Measurements from ENCODE around the gene DOP1B.
"Not testable (repeated sequence)": the region's sequence is repeated elsewhere in the genome, so short reads cannot be mapped to it uniquely, and the experiment has no call there.

DOP1B gene

DNA sequence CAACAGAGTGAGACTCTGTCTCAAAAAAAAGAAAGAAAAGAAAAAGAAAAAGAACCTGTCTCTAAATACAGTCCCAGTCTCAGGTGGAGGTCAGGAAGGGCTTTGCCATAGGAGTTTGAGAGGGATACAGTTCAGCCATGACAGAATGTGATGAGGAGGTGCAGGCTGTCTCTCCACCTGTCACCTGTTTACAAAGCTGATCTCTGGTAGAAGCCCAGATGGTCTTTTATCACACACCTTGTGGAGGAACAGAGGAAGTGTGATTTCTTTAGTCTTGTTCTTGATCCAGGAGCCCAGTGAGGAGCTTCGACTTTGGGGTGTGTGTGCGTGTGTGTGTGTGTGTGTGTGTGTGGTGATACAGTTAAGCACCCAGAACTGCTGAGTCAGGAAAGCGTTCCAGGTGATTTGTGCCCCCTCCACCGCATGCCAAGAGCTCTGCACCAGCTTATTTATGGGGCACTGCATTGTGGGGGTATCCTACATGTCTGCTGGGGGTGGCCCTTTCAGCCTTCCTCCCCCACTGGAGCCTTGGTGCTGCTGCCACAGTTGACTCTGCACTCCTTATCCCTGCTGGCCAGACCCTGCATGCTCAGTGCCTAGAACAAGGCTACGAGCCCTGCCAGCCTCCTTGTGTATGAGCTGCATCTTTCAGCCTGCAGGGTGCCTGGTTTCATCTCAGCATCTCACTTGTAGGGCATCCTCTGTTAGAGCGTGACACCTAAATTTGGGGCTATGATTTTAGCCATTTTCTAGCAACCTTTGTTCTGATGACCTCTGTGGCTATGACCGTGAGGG is 19.3 kb downstream of the DOP1B start:
- no peak for ATAC-seq

DNA sequence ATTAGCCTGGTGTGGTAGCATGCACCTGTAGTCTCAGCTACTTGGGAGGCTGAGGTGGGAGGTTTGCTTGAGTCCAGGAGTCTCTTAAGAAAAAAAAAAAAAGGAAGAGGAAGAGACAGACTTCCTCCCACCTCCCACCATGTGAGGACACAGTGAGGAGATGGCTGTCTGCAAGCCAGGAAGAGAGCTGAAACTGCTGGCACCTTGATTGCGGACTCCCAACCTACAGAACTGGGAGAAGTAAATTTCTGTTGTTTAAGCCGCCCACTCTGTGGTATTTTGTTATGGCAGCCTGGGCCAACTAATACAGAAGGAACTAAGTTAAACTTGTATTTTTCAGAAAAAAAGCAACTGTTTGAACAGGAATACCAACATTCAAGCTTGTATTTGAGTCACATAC is 21.7 kb downstream of the DOP1B start:
- no peak for ATAC-seq

DNA sequence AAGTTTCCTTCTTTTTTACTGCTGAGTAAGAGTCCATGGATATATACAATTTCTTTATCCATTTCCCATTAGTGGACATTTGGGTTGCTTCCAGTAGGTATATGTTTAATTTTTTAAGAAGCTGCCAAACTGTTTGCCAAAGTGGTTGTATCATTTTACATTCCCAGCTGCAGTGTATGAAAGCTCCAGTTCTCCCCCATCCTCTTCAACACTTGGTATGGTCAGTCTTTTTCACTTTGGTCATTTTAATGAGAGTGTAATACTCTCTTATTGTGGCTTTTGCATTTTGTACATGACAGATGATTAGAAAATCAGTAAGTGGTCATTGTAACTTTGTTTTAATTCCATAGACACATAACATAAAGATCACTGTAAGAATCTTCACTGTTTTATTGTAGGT is 22.5 kb downstream of the DOP1B start:
- ATAC-seq = no peak

DNA sequence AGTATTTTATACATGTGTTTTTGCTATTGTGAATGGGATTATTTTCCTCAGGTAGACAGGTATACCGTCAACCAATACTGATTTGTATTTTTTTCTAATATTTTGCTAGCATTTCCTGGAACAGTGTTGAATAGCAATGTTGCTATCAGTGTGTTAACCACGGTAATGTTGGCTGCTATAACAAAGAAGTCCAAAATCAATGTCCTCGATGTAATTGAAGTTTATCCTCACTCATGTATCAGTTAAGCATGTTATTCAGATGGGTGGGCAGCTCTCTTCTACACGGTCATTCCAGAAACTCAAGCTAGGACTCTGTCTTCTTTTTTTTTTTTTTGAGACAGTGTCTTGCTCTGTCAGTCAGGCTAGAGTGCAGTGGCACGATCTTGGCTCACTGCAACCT is 24.3 kb downstream of the DOP1B start:
- no peak for ATAC-seq

DNA sequence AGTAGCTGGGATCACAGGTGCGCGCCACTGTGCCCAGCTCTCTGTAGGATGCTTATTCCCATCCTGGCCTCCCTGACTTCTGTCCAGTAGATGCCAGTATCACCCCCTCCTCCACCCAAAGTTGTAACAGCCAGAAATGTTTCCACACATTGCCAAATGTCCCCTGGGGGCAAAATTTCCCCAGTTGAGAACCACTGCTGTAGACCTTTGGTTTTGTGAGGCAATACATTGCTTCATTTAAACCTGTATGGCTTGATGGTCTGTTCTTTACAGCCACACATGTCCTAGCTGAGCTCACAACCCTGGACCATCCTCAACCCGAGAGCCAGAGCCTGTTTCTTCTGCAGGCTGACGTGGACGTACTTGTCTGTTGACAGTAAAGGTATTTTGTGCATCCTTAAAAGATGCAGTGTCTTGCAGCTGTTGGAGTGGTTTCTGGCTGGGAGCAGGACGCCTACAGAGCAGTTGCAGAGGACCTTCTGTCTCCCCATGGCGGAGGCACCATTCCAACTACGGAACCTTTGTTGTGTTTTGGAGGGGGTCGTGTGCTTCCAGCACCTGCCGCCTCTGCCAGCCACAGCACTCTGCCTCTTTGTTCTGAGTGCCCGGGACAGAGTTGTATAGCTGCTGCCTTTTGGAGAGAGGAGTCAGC is 26.6 kb downstream of the DOP1B start:
- no peak for ATAC-seq

DNA sequence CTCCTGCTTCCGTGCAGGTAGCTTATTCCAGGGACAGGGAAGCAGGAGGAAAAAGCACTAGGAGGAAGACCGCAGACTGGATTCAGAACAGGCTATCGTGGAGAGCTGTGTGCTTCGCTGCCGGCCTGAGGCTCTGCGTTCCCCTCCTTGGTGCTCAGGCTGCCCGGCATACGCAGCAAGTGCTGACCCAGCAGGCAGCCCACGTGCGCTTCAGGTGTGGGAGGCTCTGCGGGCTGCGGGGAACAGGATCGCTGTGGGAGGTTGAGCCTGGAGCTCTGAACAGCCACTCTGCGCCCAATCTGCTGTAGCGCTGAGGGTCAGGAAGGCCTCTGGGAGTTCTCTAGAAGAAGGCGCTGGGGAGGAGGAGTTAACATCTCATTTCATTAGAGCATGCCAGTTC is 27.9 kb downstream of the DOP1B start:
- ATAC-seq = no peak

DNA sequence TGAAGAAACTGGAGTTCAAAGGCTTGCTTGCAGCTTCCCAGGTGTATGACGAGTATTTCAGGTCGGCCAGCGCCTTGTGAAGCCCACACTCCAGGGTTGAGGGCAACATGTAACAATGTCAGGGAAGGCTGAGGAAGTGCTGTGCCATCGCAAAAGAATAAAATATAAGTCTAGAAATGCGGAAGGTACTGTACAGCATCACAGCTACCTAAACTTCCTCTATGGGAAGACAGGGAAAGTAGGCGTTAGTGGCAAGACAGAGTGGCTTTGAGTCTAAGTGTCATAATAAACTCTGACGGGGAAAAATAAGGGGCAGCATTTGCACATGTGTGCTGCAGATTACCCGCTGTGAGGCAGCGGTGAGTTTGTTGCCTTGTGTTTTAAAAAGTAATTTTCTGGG is 28.9 kb downstream of the DOP1B start:
- ATAC-seq = no peak

DNA sequence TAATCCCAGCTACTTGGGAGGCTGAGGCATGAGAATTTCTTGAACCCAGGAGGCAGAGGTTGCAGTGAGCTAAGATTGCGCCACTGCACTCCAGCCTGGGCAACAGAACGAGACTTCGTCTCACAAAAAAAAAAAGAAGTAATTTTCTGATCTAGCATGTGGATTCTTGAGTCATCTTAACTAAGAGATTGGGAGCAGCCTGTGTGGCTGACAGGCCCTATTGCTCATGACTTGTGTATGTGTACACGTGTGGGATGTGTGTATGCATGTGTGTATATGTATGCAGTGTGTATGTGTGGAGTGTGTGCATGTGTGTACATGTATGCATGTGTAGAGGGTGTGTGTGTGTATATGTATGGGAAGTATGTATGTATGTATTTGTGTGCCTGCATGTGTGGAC is 29.5 kb downstream of the DOP1B start:
- no peak for ATAC-seq

DNA sequence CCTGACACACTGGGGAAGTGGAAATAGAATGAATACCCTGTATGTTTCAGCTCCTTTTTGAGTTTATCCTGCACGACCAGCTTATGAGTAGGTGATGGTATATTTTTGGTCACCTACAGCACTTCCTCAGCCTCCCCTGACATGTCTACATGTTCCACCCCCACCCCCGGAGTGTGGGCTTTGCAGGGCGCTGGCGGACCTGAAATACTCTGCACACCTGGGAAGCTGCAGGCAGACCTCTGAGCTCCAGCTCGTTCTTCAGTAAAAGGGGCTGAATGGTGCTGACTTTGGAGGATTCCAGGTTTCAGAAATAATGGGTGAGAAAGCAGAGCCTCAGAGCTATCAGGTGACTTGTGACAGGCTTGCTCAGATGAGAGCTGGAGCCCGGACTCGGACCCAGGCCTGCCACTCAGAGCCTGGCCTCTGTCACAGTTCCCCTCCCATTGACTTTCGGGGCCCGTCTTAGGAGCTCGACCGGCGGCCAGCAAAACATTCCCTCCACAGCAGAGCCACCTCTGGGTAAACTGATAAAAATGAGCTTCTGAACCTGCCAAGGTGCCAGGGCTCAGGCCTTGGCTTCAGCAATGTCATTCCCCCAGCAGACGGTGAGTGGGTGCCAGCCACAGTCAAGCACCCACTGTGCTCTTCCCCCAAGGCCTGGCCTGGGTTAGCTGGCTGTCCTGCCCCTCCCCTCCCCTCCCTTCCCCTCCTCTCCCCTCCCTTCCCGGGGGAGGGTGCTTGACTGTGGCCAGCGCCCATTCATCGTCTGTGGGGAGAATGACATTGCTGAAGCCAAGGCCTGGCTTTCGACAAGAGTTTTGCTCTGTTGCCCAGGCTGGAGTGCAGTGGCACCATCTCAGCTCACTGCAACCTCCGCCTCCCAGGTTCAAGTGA is 30.1 kb downstream of the DOP1B start:
- ATAC-seq = no peak

DNA sequence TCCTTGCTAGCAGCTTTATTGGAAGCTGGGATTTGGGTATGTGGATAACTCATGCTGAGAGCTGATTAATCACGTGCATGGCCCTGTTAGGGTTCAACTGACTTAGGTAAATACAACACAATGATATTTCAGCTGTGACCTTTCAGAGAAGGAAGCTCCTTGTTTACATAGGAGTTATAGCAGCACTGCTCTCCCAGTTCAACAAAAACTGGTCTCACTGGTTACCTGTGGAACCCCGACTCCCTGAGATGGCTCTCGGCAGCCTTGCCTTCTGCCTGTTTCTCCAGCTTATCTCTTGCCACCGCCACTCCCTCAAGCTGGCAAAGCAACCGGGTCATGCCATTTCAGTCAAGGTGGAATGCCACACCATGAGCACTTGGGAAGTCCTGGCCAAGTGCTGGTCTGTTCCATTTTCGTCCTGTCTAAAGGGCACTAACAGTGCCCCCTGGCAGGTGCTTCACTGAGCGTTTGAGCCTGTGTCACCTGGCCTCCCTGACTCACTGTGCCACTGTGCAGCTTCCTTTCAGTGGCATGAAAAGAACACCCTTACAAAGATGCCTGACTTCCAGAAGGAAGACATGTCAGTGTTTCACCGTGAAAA is 31.6 kb downstream of the DOP1B start:
- no peak for ATAC-seq

DNA sequence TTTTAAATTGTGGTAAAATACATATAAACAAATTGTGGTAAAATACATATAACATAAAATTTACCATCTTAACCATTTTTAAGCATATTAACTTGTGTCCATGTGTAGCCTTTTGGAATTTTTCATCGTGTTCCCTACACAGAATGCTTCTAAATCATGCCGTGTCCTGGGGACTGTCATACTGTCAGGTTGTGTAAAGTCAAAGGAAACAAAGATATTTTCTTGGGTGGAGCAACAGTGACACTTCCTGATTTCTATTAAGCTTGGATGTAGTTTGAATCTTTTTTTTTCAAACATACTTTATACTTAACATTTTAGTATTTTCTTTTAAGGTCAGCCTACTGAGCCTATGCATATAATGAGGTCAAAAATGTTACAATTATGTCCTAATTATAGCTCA is 32.3 kb downstream of the DOP1B start:
- ATAC-seq = no peak

DNA sequence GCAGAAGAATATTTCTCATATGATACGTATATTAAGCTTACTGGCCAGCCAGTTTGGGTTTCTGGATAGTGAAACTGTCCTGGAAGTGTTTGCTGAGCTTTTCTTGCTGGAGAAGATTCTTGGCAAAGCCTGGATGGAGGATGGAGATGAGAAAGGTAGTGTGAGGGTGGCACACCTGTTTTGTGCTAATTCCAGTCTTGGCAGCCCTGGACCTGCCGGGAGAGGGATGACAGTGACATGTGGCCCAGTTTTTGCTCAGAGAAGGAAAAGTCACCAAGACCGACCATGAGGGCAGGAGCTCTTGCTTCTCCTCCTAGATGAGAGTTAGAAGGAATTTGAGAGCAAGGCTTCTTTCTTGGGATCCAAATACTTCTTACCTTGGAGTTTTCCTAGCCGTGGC is 34.1 kb downstream of the DOP1B start:
- no peak for ATAC-seq

DNA sequence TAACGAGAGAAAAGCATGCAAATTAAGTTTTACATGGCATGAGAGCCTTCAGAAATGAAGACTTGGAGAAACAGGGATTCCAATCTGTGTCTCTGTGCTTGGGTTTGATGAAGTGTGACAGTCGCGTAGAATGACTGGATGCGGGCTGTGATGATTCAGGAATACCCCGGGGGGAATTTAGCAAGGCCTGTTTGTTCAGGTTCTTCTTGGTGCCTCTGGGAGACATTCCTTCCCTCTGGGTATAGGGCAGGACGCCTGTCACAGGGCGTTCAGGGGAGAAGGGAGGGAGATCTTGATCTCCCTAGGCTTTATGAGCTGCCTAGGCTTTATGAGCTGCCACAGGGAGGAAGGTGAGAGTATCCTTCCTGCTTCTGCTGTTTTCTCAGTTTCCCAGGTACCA is 36.6 kb downstream of the DOP1B start:
- no peak for ATAC-seq

DNA sequence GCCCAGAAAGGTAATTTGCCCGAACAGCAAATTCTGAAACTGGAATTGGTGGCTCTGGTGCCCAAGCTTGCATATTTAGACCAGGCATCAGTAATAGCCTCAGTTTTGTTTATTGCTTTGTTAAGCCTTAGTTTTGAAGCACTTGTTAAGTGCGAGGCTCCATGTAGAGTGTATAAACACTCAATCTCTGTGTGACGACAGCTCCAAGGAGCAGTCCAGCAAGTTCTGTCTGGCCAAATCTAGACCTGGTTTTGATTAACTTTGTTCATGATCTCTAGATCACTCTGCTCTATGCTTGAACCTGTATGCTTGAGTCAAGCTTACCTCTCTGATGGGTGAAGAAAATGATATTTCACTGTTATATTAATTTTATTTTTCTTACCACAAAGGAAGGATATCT is 37.4 kb downstream of the DOP1B start:
- no peak for ATAC-seq

DNA sequence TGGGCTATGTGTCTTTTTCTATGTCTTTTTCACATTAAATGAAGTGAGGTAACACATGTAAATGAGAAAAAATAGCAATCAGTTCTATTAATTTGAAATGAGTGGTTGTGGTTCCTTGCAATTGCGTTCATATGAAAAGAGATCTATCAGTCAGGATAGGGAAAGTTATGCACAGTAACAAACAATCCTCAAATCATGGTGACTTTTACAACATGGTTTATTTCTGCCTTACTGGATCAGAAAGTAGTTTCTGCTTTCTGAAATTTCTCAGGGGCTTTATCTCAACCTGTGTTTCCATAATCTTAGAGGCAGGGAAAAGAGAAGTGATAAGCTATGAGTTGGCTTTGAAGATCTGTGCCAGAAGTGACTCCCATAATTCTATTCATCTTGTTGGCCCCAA is 39.0 kb downstream of the DOP1B start:
- no peak for ATAC-seq

DNA sequence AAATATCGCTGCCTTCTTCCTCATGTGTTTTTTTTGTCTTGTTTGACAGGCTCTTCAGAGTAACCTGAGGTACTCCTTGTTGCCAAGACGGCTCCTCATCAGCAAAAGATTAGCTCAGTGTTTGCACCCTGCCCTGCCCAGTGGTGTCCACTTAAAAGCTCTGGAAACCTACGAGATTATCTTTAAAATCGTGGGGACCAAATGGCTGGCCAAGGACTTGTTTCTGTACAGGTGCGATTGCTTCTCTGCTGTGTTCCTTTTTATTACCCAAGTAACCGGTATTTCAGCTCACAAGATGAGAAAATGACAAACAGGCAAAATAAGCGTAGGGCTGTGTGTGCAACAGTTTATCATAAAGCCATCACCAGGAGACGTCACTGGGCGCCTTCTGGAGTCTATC is 42.4 kb downstream of the DOP1B start:
- ATAC-seq = no peak

DNA sequence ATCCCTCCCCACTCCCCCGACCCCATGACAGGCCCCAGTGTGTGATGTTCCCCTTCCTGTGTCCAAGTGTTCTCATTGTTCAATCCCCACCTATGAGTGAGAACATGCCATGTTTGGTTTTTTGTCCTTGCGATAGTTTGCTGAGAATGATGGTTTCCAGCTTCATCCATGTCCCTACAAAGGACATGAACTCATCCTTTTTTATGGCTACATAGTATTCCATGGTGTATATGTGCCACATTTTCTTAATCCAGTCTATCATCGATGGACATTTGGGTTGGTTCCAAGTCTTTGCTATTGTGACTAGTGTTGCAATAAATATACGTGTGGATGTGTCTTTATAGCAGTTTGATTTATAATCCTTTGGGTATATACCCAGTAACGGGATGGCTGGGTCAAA is 43.0 kb downstream of the DOP1B start:
- not testable (repeated sequence) for ATAC-seq

DNA sequence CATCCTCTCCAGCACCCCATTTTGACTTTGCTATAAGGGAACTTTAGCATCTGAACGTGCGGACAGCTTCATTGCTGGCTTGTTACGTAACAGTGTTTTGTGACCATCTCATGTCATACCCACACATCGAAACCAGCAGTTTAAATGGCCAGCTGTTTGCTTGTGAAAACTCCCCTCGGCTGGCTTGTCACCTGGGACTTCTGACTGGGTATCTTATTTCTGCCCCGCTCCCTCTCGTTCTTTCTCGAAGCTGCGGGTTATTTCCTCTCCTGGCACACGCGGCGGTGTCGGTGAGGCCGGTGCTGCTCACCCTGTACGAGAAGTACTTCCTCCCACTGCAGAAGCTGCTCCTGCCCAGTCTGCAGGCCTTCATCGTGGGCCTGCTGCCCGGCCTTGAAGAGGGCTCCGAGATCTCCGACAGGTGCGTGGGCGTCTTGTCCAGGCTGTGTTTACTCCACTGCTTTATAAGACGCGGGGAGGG is 43.5 kb downstream of the DOP1B start:
- no peak for ATAC-seq

DNA sequence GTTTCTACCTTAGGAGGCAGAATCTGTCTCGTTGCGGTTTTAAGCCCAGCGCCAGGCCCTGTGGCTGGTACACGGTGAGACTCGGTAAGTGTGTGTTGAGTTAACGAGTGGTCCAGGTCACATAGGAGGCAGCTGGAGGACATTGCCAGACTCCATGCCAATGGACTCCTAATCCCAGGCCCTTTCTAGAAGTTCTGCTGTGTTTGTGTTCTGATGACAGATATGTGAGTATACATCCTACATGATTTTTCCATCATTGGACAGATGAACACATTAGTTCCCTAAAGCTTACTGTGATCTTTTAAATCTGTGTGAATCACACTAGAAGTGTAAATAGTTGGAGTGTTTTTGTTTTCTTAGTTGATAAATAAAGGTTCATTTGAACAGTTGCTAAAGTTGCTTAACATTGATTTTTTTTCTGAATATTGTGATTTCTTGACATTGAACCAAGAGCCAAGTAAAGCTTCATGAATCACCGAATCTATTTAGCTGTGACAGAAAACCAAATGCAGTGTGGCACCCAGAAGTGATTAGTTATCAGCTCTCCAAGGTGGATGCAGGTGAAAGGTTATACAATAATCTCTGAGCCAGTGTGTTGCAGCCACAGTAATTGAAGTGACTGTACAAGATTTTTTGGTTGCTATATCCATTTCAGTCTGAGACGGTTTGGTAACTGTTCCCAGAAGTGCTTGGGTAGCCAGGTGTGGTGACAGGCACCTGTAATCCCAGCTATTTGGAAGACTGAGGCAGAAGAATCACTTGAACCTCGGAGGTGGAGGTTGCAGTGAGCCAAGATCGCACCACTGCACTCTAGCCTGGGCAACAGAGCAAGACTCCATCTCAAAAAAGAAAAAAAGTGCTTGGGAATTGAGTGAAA is 46.3 kb downstream of the DOP1B start:
- no peak for ATAC-seq

DNA sequence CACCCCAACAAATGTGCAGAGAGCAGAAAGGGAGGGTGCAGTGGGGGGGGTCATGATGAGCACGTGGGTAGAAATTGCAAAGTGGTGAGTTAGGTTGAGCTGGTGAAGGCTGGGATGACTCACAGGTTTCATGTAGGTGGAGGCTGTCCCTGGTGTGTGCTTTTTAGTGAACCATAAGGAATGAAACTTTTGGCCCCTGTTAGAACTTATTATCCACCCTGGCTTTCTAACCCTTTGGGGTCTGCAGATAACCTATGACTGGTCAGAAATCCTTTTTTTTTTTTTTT is 46.9 kb downstream of the DOP1B start:
- peak; percentile 97 to 98 for ATAC-seq

DNA sequence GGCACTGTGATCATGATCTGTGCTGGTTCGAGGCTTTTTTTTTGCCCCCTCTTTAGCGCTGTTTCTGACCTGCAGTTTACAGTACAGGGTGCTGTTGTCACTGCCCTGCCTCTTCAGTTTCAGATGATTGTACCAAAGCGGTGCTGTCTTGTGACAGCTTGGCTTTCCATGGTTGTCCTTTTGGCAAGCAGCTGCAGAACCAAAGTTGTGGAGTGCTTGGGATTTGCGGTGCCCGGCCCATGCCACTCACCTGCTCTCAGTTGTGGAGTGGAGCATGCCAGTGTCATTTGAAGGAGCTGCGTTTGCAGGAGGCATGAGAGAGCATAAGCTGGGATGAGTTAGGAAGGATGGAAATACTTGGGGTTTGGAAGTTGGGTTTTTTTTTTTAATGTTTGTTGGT is 48.4 kb downstream of the DOP1B start:
- ATAC-seq = no peak

DNA sequence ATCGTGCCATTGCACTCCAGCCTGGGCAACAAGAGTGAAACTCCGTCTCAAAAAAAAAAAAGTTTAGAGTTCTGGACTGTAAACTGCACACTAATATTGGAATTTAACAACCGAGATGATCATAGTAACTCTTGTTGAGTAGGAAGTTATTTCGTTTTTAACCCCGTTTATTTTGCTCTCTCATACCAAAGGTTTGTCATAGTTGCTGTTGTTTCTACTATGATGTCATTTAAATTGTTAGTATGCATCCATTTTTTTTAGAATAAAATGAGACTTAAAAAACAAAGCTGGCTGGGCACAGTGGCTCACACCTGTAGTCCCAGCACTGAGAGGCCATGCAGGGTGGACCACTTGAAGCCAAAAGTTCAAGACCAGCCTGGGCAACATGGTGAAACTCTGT is 49.3 kb downstream of the DOP1B start:
- no peak for ATAC-seq
